ENCODE data around the gene ERFE.
A peak's percentile ranks its signal among the peaks of the same experiment; 100 is the strongest.

ERFE gene

DNA sequence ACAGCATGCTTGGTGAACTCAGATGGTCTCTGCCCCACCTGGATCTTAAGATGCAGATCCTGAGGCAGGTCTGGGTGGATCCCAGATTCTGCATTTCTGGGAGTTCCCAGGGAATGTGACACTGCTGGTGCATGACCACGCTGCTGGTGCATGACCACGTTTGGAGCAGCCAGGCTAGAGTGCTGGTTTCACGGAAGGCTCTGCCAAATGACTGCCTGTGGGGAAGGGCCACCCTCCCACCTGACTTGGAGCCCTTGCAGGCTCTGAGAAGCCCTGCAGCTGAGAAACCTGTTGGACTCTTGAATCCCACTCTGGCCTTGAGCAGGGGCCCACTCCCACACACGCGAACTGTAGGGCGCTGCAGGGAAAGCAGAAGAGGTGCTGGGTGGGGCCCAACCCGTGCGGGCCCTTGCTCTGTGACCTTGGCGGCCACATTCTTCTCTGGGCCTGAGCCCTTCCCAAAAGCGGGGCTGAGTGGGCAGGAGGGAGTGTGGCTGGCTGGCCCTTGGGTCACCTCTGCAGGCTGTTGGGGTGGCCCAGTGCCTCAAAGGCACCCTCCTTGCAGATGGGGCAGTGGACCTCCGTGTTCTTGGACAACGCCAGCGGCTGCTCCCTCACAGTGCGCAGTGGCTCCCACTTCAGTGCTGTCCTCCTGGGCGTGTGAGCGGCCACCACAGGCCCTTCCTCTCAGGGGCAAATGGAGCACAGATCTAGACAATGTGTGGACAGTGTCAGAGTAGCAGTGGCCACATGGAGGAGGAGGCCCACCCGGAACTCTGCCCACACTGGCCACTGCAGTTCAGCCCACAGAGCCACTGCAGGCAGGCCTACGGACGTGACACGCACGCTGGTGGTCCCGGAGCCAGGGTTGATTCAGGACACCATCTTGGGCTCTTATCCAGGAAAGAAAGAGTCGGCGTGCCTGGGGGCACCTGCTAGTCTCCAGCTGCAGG, 7.9 kb downstream of the ERFE start:
- Histone ChIP-seq H3K4me1 (ENCODE audit: control insufficient read depth in 2 of 2, insufficient read depth in 1 of 2, low read depth in 1 of 2, low read length in 2 of 2) (no peaks in the 10 kb centered on the region), H3K27me3 (ENCODE audit: control insufficient read depth in 3 of 3, insufficient read depth in 3 of 3, low read depth in 1 of 3, low read length in 3 of 3) (peaks cover 0 to 34% (median 14%) of the 10 kb centered on the region in 3 experiments), H2BK15ac (ENCODE audit: low read length) (no peak overlapping the region), H3K36me3 (replicated peaks in 1 of 2; ENCODE audit: control insufficient read depth in 2 of 2, insufficient read depth in 2 of 2, low read length in 2 of 2) (peaks cover 17 to 45% of the 10 kb centered on the region in 2 donors), H2BK12ac (ENCODE audit: low read length) (no peak overlapping the region), H2AFZ (ENCODE audit: low read length) (no peak overlapping the region), H2BK5ac (ENCODE audit: low read length) (no peak overlapping the region), H3K4me3 (ENCODE audit: low read length in 2 of 2) (no peak overlapping the region), H4K8ac (ENCODE audit: low read depth, low read length) (no peak overlapping the region), H3K79me1 (ENCODE audit: low read depth, low read length) (no peaks in the 10 kb centered on the region), H3K18ac (ENCODE audit: low read length) (no peak overlapping the region), H3K27ac (replicated peaks; ENCODE audit: low read length) (no peak overlapping the region), H3K14ac (ENCODE audit: low read length) (peak overlapping the region; percentile 91), H2BK120ac (ENCODE audit: low read depth, low read length) (no peak overlapping the region), H4K91ac (ENCODE audit: low read depth, low read length, poor library complexity) (no peak overlapping the region), H3K9ac (ENCODE audit: low read depth, low read length, poor library complexity) (no peak overlapping the region), H3K4ac (ENCODE audit: low read length) (no peak overlapping the region), H2AK5ac (ENCODE audit: low read depth, low read length) (peak overlapping the region; percentile 14), H3K4me2 (ENCODE audit: insufficient read depth, low read length, poor library complexity, severe bottlenecking) (no peak overlapping the region), H3K23ac (ENCODE audit: low read depth, low read length, poor library complexity) (peak overlapping the region; percentile 77), H3K9me3 (replicated peaks in 1 of 2; ENCODE audit: control insufficient read depth in 2 of 2, insufficient read depth in 1 of 2, low read depth in 1 of 2, low read length in 2 of 2) (no peaks in the 10 kb centered on the region)
- WGBS, 2 donors (ENCODE audit: extremely low coverage in 2 of 2, insufficient read length in 2 of 2, insufficient replicate concordance in 1 of 2) = no CpG with 5 or more reads among the region's 24 CpGs
- DNase-seq (ENCODE audit: low spot score) = no peak

DNA sequence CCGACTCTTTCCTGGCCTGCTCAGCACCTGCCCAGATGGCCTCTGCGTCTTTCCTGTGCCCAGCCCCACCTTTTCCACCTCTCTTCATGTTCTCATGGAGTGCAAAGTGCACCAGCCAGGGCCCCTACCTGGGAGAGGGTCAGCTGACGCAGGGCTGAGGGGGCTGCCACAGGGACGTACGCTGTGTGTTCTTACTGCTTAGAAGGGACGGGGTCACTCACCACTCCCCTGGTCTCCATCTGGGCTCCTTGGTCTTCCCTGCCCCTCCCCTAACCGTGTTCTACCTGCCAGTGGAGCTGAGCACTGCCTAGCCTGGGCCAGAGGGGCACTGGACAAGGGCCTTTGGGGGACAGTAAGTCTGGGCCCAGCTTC, 8.6 kb downstream of the ERFE start:
- no peak overlapping the region for H2BK120ac ChIP-seq (ENCODE audit: low read depth, low read length)
- H3K4me1 ChIP-seq (ENCODE audit: control insufficient read depth in 2 of 2, insufficient read depth in 1 of 2, low read depth in 1 of 2, low read length in 2 of 2) = no peaks in the 10 kb centered on the region
- H3K4me2 ChIP-seq (ENCODE audit: insufficient read depth, low read length, poor library complexity, severe bottlenecking) = no peak overlapping the region
- H3K27me3 ChIP-seq (ENCODE audit: control insufficient read depth in 3 of 3, insufficient read depth in 3 of 3, low read depth in 1 of 3, low read length in 3 of 3) = peaks cover 0 to 27% (median 14%) of the 10 kb centered on the region in 3 experiments
- no peak overlapping the region for H3K4me3 ChIP-seq (ENCODE audit: low read length in 2 of 2)
- H4K8ac ChIP-seq (ENCODE audit: low read depth, low read length) = no peak overlapping the region
- no peak overlapping the region for H2BK5ac ChIP-seq (ENCODE audit: low read length)
- H3K79me1 ChIP-seq (ENCODE audit: low read depth, low read length) = no peaks in the 10 kb centered on the region
- H4K91ac ChIP-seq (ENCODE audit: low read depth, low read length, poor library complexity) = no peak overlapping the region
- peaks cover 22 to 52% of the 10 kb centered on the region in 2 donors for H3K36me3 ChIP-seq (replicated peaks in 1 of 2; ENCODE audit: control insufficient read depth in 2 of 2, insufficient read depth in 2 of 2, low read length in 2 of 2)
- H3K14ac ChIP-seq (ENCODE audit: low read length) = peak overlapping the region; percentile 14
- peak overlapping the region; percentile 38 for H3K9ac ChIP-seq (ENCODE audit: low read depth, low read length, poor library complexity)
- H2AFZ ChIP-seq (ENCODE audit: low read length) = no peak overlapping the region
- no peaks in the 10 kb centered on the region for H3K9me3 ChIP-seq (replicated peaks in 1 of 2; ENCODE audit: control insufficient read depth in 2 of 2, insufficient read depth in 1 of 2, low read depth in 1 of 2, low read length in 2 of 2)
- no peak overlapping the region for H2AK5ac ChIP-seq (ENCODE audit: low read depth, low read length)
- DNase-seq (ENCODE audit: low spot score) = no peak
- no peak overlapping the region for H2BK15ac ChIP-seq (ENCODE audit: low read length)
- peak overlapping the region; percentile 77 for H3K23ac ChIP-seq (ENCODE audit: low read depth, low read length, poor library complexity)
- H3K18ac ChIP-seq (ENCODE audit: low read length) = no peak overlapping the region
- no peak overlapping the region for H3K27ac ChIP-seq (replicated peaks; ENCODE audit: low read length)
- no peak overlapping the region for H2BK12ac ChIP-seq (ENCODE audit: low read length)
- no peak overlapping the region for H3K4ac ChIP-seq (ENCODE audit: low read length)
- no CpG with 5 or more reads among the region's 7 CpGs for WGBS, 2 donors (ENCODE audit: extremely low coverage in 2 of 2, insufficient read length in 2 of 2, insufficient replicate concordance in 1 of 2)

DNA sequence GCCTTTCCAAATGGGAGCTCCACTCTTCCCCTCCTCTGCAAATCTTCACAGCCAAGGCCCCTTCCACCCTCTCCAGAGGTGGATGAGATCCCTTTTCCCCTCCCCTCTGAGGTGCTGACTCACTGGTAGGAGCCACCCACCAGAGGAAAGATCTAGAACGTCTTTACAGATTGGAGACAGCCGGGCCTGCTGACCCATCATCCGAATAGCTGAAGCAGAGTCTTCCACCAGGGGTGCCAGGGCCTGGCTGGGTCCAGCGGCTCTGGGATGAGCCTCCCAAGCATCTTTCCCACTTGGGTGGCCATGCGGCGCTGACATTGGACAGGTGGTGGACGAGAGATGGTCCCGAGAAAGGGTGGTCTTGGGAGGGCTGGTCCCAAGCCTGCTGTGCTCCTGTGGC, 9.0 kb downstream of the ERFE start:
- Histone ChIP-seq H3K18ac (ENCODE audit: low read length) (no peak overlapping the region), H3K4me1 (ENCODE audit: control insufficient read depth in 2 of 2, insufficient read depth in 1 of 2, low read depth in 1 of 2, low read length in 2 of 2) (no peaks in the 10 kb centered on the region), H3K9ac (ENCODE audit: low read depth, low read length, poor library complexity) (no peak overlapping the region), H3K79me1 (ENCODE audit: low read depth, low read length) (no peaks in the 10 kb centered on the region), H3K9me3 (replicated peaks in 1 of 2; ENCODE audit: control insufficient read depth in 2 of 2, insufficient read depth in 1 of 2, low read depth in 1 of 2, low read length in 2 of 2) (no peaks in the 10 kb centered on the region), H3K27me3 (ENCODE audit: control insufficient read depth in 3 of 3, insufficient read depth in 3 of 3, low read depth in 1 of 3, low read length in 3 of 3) (peaks cover 0 to 23% (median 13%) of the 10 kb centered on the region in 3 experiments), H3K4me3 (ENCODE audit: low read length in 2 of 2) (no peak overlapping the region), H2BK15ac (ENCODE audit: low read length) (no peak overlapping the region), H2BK12ac (ENCODE audit: low read length) (no peak overlapping the region), H3K36me3 (replicated peaks in 1 of 2; ENCODE audit: control insufficient read depth in 2 of 2, insufficient read depth in 2 of 2, low read length in 2 of 2) (peaks cover 26 to 56% of the 10 kb centered on the region in 2 donors), H2BK120ac (ENCODE audit: low read depth, low read length) (no peak overlapping the region), H2BK5ac (ENCODE audit: low read length) (no peak overlapping the region), H3K4me2 (ENCODE audit: insufficient read depth, low read length, poor library complexity, severe bottlenecking) (no peak overlapping the region), H3K14ac (ENCODE audit: low read length) (no peak overlapping the region), H3K23ac (ENCODE audit: low read depth, low read length, poor library complexity) (no peak overlapping the region), H4K8ac (ENCODE audit: low read depth, low read length) (no peak overlapping the region), H2AK5ac (ENCODE audit: low read depth, low read length) (no peak overlapping the region), H4K91ac (ENCODE audit: low read depth, low read length, poor library complexity) (no peak overlapping the region), H3K4ac (ENCODE audit: low read length) (no peak overlapping the region), H2AFZ (ENCODE audit: low read length) (no peak overlapping the region), H3K27ac (replicated peaks; ENCODE audit: low read length) (no peak overlapping the region)
- no peak for DNase-seq (ENCODE audit: low spot score)
- WGBS, 2 donors (ENCODE audit: extremely low coverage in 2 of 2, insufficient read length in 2 of 2, insufficient replicate concordance in 1 of 2) = no CpG with 5 or more reads among the region's 8 CpGs

DNA sequence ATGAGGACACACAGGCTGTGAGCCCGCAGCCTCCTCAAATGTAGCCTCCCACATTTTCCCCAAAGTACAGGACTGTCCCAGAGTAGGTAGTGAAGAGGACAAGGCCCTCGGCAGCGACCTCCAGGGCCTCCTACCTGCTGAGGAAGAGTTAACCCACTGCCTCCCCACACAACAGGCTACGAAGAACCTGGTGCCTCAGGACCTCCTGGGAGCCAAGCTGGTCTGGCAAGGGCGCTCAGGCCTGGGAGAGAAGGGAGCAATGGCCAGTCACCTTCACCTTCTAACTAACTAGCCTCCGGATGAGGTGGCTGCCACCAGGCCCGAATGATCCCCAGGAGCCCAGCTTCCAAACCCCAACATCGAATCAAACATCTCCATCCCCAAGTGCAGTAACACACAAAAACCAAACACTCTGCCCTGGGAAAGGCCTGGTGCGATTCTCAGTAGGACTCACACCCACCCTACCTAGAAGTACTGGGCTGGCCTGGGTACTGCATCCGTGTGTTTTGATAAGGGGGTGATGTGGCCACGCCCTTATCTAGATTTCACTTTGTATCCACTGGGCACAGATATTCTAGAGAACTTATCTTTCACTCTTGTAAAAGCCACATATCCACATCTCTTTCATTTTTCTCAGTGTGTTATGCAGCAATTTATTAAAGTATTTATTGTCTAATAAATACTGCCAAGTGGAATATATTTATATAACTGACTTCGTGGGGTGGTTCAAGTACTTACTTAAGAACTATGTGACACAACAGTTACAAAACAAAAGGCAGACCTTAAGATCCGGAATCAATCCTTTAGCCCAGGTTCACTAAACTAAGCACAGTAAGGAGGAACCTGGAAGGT, 9.7 kb downstream of the ERFE start:
- no peak overlapping the region for H4K8ac ChIP-seq (ENCODE audit: low read depth, low read length)
- H2AFZ ChIP-seq (ENCODE audit: low read length) = no peak overlapping the region
- no peak overlapping the region for H3K4ac ChIP-seq (ENCODE audit: low read length)
- no peaks in the 10 kb centered on the region for H3K4me1 ChIP-seq (ENCODE audit: control insufficient read depth in 2 of 2, insufficient read depth in 1 of 2, low read depth in 1 of 2, low read length in 2 of 2)
- no peak overlapping the region for H2BK15ac ChIP-seq (ENCODE audit: low read length)
- no peaks in the 10 kb centered on the region for H3K79me1 ChIP-seq (ENCODE audit: low read depth, low read length)
- H3K14ac ChIP-seq (ENCODE audit: low read length) = no peak overlapping the region
- no peak overlapping the region for H2BK12ac ChIP-seq (ENCODE audit: low read length)
- H3K36me3 ChIP-seq (replicated peaks in 1 of 2; ENCODE audit: control insufficient read depth in 2 of 2, insufficient read depth in 2 of 2, low read length in 2 of 2) = peaks cover 32 to 63% of the 10 kb centered on the region in 2 donors
- no peak overlapping the region for H4K91ac ChIP-seq (ENCODE audit: low read depth, low read length, poor library complexity)
- no peak overlapping the region for H3K27ac ChIP-seq (replicated peaks; ENCODE audit: low read length)
- no peak overlapping the region for H3K23ac ChIP-seq (ENCODE audit: low read depth, low read length, poor library complexity)
- H3K27me3 ChIP-seq (ENCODE audit: control insufficient read depth in 3 of 3, insufficient read depth in 3 of 3, low read depth in 1 of 3, low read length in 3 of 3) = peaks cover 0 to 16% (median 9%) of the 10 kb centered on the region in 3 experiments
- no peak for DNase-seq (ENCODE audit: low spot score)
- H2BK5ac ChIP-seq (ENCODE audit: low read length) = no peak overlapping the region
- no peak overlapping the region for H3K9ac ChIP-seq (ENCODE audit: low read depth, low read length, poor library complexity)
- no peak overlapping the region for H3K4me3 ChIP-seq (ENCODE audit: low read length in 2 of 2)
- no peak overlapping the region for H2AK5ac ChIP-seq (ENCODE audit: low read depth, low read length)
- H3K4me2 ChIP-seq (ENCODE audit: insufficient read depth, low read length, poor library complexity, severe bottlenecking) = no peak overlapping the region
- no peak overlapping the region for H2BK120ac ChIP-seq (ENCODE audit: low read depth, low read length)
- no peaks in the 10 kb centered on the region for H3K9me3 ChIP-seq (replicated peaks in 1 of 2; ENCODE audit: control insufficient read depth in 2 of 2, insufficient read depth in 1 of 2, low read depth in 1 of 2, low read length in 2 of 2)
- WGBS, 2 donors (ENCODE audit: extremely low coverage in 2 of 2, insufficient read length in 2 of 2, insufficient replicate concordance in 1 of 2) = no CpG with 5 or more reads among the region's 13 CpGs
- H3K18ac ChIP-seq (ENCODE audit: low read length) = no peak overlapping the region
